Stimulated activated CD4-positive, alpha-beta T cell treated with anti-CD3 and anti-CD28 coated beads, Interleukin-4, amount 100 ng/mL, for 4 hours (primary cell): ENCODE data around the gene MEGF10.

ENCODE experiments used
- DNase-seq, 2 experiments: peaks; one replicate each; pipeline ENCODE4 v3.0.0-alpha.2; 2020

Gene MEGF10

DNA sequence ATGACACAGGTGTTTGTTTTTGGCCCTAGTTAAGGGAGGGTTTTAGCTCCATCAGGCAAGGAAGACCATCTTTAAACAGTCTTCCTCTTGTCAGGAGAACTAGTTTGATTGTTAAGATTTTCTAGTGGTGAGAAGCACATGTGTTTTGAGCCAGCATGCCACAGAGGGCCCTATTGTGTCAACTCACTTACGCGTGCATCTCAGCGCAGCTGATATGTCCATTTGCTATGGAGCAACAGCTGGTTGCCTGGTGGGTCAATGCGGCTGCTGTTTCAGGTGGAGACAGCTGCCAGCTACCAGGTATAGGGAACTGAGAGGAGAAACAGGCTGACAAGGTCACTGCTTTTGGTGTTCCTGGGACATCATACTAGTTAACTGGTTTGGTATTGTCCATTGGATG, 126.3 kb downstream of the MEGF10 start:
- no peak for DNase-seq

DNA sequence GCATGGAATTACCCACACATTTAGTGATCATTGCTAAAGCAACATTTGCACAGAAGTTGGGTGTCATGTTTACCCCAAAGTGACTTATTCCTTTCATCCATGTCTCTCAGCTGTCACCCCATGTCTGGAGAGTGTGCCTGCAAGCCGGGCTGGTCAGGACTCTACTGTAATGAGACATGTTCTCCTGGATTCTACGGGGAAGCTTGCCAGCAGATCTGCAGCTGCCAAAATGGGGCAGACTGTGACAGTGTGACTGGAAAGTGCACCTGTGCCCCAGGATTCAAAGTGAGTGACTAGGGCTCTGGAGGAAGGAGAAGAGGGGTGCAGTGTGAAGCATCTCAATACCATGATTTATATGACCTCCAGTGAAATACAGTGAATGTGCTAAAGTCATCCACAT, 126.9 kb downstream of the MEGF10 start:
- no peak for DNase-seq

DNA sequence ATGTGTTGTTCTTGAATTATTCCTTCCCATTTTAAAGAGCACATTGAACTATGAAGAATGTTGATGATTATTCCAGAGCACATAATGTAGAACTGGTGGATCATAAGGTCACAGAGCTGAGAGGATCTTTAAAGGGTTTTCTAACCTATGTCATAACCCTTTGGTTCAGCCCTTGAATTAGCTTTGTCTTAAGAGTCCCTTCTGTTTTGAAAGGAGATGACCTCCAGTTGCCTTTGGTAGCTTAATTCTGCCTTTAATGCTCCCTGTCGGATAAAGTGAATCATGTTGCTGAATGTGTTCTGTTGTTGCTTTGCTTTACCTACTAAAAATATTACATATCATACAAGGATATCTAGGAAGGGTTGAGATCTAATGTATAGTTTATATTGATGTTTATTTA, 127.8 kb downstream of the MEGF10 start:
- DNase-seq = no peak

DNA sequence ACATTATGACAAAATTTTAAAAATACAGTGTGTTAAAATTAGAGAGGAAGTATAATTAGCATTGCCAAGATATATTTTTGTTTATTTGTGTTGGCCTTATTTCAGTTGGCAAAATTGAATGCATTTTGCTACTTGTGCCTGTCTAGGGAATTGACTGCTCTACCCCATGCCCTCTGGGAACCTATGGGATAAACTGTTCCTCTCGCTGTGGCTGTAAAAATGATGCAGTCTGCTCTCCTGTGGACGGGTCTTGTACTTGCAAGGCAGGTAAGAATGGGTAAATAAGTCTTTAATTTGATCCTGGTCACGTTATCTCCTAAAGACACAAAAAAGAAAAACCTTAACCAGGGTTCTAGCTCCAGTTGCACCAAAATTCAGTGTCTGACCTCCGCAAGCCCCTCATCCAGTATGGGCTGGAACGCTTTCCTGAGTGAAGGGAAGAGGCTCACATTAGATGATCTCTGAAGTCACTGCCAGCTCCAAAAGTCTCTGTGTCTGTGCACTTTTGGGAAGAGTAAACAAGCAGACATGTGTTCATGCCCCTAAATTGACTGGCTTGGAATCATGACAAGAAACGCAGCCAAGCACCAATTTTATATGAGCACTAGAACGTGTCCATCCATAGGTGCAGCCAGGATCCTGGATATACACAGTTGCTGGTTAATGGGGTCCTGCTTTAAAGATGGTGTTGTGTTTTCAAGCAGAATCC, 128.5 kb downstream of the MEGF10 start:
- no peak for DNase-seq

DNA sequence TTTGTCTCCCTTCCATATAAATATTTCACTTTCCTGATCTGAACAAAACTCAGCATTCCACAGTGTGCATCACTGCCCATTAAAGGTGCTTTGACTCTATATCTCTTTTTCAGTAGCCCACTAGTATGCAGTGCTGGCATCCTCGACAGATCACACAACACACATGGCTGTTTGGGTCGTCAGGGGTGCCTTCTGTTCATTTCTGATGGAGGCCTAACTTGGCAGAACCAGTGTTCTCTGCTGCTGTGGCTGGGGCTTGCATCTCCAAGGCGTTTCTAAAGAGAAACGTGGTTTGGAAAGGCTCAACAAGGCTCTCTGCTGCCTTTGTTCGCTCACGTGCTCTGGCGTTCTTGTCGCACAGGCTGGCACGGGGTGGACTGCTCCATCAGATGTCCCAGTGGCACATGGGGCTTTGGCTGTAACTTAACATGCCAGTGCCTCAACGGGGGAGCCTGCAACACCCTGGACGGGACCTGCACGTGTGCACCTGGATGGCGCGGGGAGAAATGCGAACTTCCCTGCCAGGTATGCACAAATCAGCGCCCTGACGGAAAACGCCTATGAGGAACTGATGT, 129.2 kb downstream of the MEGF10 start:
- no peak for DNase-seq

DNA sequence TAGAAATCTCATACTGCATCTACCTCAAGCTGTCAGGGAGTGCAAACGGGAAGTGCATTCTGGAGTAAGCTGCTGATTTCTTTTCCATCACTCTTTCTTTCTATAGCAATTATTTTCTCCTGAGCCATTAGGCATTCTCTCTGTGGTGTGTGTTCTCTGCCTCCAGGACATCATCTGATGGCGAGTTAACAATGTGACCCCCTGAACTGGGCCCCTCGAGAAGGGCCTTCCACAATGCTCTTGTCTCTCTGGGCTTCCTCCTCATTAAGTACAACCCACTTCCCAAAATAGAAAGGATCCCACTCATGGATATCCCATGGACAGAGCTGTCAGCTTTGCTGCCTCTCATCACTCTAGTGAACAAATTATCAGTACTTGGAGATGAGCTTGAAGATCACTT, 130.2 kb downstream of the MEGF10 start:
- DNase-seq = no peak

DNA sequence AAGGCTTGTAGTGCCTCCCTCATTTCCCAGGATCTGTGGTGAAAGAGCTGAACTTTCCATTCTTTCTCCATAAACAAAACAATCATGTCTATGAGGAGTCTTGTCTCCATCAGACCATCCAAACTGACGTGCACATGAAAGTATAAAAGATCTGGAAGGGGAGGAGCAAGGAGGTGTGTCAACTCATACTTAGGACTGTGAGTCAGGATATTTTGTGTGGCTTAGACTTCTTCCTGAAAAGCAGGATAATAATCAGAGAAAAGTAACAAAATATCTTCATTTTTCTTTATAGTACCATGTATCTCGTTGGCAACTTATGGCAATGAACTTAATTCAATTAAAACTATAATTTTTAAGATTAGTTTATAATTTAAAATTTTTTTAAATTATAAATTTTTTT, 130.9 kb downstream of the MEGF10 start:
- DNase-seq = no peak

DNA sequence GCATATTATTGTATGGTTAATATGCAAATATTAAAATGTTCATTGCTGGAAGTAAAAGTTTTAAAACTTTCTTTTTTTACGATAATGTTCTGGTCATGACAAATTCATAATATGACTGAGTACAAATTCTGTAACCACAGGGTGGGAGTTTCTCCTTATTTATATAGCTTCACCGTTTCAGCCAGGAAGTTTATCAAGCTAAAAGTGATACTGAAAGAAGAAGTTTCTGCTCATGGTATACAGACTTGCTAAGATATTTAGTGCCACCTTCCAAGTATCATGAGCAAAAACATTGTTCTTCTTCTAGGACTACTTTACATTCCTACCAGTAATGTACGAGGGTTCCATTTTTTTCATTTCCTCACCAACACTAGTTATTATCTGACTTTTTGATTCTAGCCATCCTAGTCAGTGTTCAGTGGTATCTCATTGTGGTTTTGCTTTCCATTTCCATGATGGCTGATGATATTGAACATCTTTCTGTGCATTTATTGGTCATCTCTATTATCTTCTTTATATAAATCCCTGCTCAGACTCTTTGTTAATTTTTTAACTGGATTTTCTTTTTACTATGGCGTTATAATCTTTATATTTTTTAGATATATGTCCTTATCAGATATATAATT, 132.7 kb downstream of the MEGF10 start:
- DNase-seq = no peak

DNA sequence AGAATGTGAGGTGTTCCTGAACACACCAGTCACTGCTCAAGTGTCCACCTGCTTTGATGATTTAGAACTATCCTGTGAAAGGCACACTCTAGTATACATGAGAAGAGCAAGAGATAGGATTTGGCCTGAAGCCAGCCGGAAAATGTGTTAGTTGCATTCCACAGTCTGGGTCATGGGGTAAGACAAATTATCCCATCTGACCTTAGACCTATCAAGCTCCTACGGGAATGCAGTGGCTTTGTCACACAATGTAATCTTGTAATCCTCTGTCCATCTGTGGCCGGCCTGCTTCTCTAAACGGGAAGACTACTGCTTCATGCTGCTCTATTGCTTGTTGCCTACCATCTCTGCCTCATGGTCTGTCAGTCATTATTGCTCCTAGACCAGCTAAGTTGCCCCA, 134.4 kb downstream of the MEGF10 start:
- no peak for DNase-seq

DNA sequence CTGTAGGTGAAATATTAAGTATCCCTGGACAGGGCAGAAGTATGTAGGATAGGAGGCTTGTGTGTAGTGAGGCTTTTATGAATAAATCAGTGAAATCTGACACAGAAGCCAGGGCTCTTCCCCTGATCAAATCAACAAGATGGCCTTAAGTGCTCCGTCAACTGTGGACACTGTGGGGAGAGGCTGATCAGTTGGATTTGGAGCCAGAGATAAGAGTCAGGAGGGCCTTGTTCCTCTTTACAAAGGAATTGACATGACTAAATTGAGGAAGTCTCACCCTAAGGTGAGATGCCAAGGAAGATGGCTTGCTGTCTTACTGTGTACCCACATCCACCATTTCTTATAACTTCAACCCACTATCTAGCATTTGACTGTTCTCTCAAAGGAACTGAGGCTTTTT, 135.3 kb downstream of the MEGF10 start:
- DNase-seq = no peak

DNA sequence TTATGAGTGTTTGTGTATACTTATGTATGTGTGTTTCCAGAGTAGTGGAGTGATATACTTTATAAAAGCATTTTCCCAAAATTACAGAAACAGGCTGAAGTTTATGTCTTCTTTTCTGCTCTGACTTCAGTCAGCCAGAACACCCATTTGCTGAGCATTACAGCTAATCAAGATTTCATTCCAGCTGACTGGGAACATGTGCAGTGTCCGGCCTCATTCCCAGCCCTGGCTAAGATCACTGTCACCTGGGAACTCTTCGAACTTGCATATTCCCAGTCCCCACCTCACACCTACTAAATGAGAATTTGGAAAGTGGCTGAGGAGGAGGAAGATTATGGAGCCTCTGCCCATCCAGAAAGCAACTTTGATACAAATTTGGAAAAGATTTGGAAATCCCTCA, 136.1 kb downstream of the MEGF10 start:
- no peak for DNase-seq

DNA sequence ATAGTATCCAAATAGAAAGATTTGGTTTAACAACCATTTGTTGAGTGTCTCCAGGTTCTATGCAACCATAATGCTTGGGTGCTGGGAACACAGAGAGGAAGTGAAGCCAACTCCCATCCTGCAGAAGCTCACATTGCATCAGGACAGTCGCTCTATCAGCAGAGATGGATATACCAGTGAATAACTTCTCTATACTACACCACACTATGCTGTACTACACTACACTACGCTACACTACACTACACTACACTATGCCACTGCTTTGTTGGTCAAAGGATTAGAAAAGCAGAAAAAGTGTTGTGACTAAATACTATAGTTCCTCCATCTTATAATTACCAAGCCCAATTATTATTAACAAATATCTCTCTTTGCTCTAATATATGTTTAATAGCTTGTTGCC, 137.7 kb downstream of the MEGF10 start:
- DNase-seq = no peak

DNA sequence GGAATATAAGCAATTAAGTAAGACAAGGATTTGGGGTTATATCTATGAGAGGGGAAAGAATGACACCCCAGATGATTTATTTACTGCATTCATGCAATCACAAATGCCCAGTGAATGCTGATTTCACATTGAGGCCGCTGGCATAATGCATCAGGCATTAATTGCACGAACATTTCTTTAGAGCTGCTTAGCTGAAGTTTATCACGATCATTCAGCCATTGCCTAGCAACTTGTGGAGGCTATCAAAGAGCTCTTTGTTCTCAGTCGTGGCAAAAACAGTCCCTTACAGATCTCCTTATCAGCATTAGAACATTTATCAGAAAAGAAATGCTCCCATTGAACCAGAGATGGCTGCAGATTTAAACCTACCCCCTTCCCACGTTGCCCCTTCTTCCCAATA, 138.2 kb downstream of the MEGF10 start:
- no peak for DNase-seq

DNA sequence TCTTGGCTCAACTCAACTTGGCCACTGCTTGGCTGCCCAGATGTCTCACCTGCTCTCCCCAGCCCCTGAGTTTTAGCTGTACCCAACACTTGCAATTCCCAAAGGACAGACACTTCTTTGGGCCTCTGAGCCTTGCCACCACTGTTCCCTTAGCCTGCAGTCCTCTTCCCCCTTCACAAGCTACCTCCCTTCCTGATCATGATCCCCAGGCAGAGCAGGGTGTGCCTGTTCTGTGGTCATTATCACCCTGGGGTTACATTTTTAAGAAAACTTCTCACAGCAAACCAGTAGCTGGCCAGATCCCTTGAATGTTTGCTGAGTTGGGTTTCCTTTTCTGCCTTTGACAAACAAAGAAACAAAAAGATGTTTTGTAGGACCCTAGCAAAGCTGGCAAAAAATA, 139.3 kb downstream of the MEGF10 start:
- no peak for DNase-seq

DNA sequence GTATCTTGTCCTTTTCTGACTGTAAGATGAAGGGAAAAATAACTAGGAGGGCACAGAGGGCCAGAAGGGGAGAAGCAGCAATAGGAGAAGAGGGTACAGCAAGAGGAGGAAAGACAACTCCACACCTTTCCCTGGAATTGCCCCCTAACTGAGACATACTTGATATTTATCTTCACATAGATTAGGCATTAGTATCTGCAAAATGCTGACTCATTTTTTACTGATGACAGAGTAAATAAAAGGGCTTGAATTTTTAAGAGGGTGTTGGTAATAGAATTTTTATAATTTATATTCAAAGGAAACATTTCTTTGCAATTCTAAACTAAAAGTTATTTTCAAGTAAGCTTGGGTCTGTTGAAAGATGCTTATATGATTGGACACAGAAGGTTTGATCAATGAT, 140.0 kb downstream of the MEGF10 start:
- DNase-seq = no peak

DNA sequence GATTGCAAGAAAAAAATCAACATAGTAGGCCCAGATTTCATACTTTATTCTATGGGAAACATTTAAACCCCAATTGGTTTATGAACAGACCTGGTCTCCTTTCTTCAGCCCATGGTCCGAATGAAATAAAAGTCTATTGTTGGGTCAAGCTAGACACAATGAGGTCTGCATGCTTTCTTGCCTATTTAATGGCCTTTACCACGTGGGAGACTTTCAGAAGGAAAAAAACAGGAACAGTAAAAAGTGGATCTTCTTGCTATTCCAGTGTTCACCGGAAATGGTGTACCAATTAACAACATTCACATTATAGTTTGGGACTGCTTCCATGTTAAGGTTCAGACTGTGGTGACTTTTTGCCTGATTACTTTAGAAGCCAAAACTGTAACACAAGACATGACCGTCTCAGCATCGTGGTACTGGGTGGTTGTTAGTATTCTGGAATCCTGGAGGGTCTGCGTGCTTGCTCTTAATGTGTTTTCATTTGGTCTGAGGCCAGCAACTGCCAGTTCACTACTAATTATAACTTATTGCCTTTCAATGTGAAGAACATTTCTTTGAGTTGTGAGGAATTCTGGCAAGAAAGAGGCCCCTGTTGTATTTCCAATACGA, 141.5 kb downstream of the MEGF10 start:
- DNase-seq = no peak

DNA sequence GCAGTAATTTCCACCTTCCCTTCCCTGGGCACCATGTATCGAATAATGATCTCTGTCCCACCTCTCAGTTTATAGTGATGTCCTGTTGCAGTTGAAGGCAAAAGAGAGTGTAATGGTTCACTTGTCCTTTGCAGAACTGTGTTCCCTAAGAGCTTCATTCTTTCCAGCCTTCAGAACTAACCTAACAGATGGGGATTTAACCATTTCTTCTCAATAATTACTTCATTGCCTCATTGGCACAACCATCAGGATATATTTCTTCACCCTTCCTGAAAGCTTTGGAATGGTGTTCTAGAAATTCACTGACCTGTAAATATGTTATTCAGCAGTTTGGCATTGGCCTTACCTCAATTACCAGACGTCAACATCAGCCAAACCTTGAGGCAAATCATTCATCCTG, 142.9 kb downstream of the MEGF10 start:
- no peak for DNase-seq

DNA sequence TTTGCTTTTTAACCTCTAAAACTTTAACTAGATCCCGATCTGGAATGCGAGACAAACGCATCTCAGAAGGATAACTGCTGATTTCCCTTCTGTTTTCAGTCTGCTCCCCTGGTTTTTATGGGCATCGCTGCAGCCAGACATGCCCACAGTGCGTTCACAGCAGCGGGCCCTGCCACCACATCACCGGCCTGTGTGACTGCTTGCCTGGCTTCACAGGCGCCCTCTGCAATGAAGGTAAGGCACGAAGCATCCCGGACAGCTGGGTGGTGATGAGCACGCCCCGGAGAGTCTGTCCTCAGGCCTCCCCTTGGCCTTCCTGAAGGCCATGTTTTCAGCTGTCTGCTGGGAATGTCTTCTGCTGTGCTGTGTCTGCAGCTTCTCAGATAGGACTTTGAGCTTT, 144.0 kb downstream of the MEGF10 start:
- DNase-seq = no peak

DNA sequence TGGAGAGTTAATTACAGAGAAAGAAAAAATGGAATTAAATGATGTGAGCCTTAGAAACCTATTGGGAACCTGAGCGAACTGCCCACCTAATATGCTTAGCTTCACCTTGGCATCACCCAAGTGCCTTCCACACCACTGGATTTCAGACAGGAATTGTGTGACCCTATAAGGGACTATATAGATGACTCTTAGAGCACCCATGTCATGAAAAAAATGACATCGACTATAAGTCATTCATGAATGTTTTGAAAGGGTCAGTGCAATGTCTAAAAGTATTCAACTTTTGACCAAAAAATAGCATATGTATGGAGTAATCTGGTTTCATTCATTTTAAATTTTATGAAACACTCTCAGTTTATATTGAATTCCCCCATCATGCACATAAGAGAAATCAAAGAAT, 145.2 kb downstream of the MEGF10 start:
- no peak for DNase-seq

DNA sequence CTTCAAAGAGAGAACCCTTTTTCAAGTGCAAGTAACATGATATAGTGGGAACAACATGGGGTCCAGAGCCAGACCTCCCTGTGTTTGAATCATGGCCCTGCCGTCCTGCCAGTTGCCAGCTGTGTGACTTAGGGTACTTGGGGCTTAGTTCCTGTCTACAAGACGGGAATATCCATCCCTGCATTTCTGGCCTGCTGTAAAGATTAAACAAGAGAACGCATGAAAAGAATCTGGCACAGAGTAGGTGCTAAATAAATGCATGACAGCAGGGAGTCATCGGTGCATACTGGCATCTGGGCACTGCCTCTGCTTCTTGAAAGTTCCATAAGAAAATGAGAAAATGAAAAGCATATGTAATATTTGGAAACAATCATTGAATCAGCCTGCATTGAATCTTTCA, 149.0 kb downstream of the MEGF10 start:
- no peak for DNase-seq

DNA sequence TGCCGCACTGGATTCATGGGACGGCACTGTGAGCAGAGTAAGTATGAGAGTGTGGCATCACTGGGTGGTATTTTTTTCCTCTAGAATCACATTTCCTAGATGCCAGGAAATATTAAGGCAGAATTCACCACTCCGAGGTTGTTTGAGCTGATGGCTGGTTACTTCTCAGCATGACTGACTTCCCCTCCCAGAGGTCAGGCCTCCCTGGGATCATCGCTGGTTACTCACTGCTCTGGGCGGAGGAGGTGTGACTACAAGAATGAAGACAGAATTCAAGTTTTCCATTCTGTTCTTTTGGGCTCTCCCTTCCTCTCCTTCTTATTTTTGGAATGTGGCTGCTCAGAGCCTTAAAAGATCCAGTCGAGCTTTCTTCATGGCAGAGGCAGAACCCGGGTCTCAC, 150.2 kb downstream of the MEGF10 start:
- DNase-seq = no peak

DNA sequence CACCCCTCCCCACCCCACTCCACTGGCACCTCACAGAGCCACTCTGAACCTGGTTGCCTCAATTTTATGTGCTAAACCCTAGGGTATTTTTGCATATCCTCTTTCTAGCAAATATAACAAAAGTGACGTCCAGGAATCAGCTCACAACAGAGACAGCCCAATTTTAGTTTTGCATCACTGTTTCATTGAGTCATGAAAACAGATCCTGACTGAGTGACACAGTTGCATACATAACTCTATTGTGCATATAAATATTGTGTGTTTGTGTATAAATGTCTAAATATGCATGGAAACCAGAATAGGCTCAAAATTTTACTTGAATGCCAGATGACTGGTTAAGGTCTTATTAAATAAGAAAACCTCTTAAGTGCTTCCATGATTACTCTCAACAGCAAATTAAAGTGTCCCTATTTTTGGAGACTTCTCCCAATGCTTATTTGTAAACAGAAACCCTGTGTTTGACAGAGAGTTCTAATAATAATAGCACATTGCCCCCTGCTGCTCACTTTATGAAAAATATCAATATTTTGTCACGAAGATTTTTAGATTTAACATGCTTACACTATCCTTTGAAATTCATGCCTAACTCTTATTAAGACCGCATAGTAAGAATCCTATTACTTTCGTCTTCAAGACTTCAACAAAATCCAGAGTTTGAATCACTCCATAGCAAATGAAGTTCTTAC, 151.3 kb downstream of the MEGF10 start:
- DNase-seq = no peak

DNA sequence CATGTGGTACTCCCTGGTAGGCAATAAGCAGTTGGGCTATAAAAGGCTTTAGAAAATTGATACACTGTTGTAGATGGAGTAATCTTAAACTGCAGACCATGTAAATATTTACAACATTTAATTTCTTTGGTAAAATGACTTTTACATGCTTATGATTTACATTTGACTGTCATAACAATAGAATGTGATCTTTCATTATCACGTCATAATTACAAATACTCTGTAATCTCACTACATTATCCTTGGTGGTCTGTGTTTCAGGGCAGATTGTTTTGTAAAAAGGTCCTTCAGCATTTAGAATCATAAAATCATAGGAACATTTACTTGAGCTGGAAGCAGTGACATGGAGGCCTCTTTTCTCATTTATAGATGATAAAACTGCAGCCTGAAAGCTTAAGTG, 153.6 kb downstream of the MEGF10 start:
- DNase-seq = no peak

DNA sequence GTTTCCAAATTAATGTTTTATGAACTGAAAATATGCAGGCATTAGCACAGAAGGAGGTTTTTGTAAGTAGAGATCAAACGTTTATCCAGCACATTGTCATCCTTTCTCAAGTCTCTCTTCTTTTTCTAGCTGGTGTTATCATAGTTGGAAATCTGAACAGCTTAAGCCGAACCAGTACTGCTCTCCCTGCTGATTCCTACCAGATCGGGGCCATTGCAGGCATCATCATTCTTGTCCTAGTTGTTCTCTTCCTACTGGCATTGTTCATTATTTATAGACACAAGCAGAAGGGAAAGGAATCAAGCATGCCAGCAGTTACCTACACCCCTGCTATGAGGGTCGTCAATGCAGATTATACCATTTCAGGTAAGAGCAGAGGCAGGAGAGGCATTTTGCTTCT, 154.7 kb downstream of the MEGF10 start:
- DNase-seq = no peak
